ENCODE data around the gene ANAPC4. TPM values are rescaled to one million over a fixed set of nuclear protein-coding genes. Genes with fewer than 3 reads are reported as not detected.

Gene ANAPC4
- total and polyA plus RNA-seq, 2 of the 4 experiments (the other 2 are of a cell fraction) = 12.4 to 18.3 TPM

- Histone ChIP-seq H3K18ac (ENCODE audit: low read depth, low read length) (no peak overlapping the region), H4K20me1 (ENCODE audit: insufficient read depth, low read length) (no peaks in the 10 kb centered on the region), H3K27me3 (ENCODE audit: control insufficient read depth, insufficient read depth, low read length) (peaks cover 3% of the 10 kb centered on the region), H3K9me3 (ENCODE audit: control insufficient read depth, insufficient read depth, low read length) (no peaks in the 10 kb centered on the region), H3K4me3 (ENCODE audit: insufficient read depth, low read depth, low read length) (no peak overlapping the region), H3K4ac (ENCODE audit: low read depth, low read length) (no peak overlapping the region), H3K4me1 (ENCODE audit: control insufficient read depth, insufficient read depth, low read length) (no peaks in the 10 kb centered on the region), H4K8ac (ENCODE audit: low read depth in 2 of 2, low read length in 2 of 2) (no peak overlapping the region), H2BK15ac (ENCODE audit: low read depth, low read length) (no peak overlapping the region), H3K4me2 (ENCODE audit: low read depth, low read length) (no peak overlapping the region), H4K91ac (ENCODE audit: insufficient read depth, low read depth, low read length) (no peak overlapping the region), H3K27ac (ENCODE audit: insufficient read depth, low read length) (no peak overlapping the region), H2BK20ac (ENCODE audit: low read depth, low read length) (no peak overlapping the region), H3K14ac (replicated peaks; ENCODE audit: low read depth, low read length) (no peak overlapping the region), H4K5ac (ENCODE audit: low read depth, low read length) (no peak overlapping the region), H3K9me1 (ENCODE audit: insufficient read depth, low read length) (no peaks in the 10 kb centered on the region), H2BK120ac (ENCODE audit: low read depth, low read length) (no peak overlapping the region), H3K9ac (ENCODE audit: low read depth, low read length) (no peak overlapping the region), H3K36me3 (ENCODE audit: control insufficient read depth, insufficient read depth, low read length) (no peaks in the 10 kb centered on the region), H2AK9ac (replicated peaks; ENCODE audit: low read depth, low read length, poor library complexity) (no peak overlapping the region), H3K79me1 (ENCODE audit: low read depth in 1 of 2, low read length in 2 of 2) (no peaks in the 10 kb centered on the region), H3K23ac (ENCODE audit: low read depth, low read length) (no peak overlapping the region), H2AFZ (replicated peaks; ENCODE audit: low read length, poor library complexity) (no peak overlapping the region), H2BK5ac (ENCODE audit: low read depth, low read length, poor library complexity, severe bottlenecking) (no peak overlapping the region), H3K56ac (ENCODE audit: extremely low read depth, insufficient read depth, low read length) (no peak overlapping the region), H2AK5ac (ENCODE audit: low read depth, low read length) (no peak overlapping the region)
- intact Hi-C loops (cut with micrococcal nuclease) = no loop called here
- dilution Hi-C loops (cut with HindIII; ENCODE audit: low sequenced_read_pairs, unreplicated experiment) = no loop called here
- ATAC-seq (ENCODE audit: low read depth) (no peak), DNase-seq (no peak)
- no TSS peak for BruUV-seq (replicated peaks)
- TF ChIP-seq, protein P1, sequence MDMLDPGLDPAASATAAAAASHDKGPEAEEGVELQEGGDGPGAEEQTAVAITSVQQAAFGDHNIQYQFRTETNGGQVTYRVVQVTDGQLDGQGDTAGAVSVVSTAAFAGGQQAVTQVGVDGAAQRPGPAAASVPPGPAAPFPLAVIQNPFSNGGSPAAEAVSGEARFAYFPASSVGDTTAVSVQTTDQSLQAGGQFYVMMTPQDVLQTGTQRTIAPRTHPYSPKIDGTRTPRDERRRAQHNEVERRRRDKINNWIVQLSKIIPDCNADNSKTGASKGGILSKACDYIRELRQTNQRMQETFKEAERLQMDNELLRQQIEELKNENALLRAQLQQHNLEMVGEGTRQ (IDR thresholded peaks at IDR 0.05; ENCODE audit: low read depth, low read length) = no peak
- no peak for TF ChIP-seq RAD21 (IDR thresholded peaks at IDR 0.05; ENCODE audit: low read length)
- TF ChIP-seq MXI1 (IDR thresholded peaks at IDR 0.05; ENCODE audit: borderline replicate concordance, low read depth, low read length) = no peak
- TF ChIP-seq CEBPB (IDR thresholded peaks at IDR 0.05; ENCODE audit: low read depth, low read length) = no peak
- no peak for TF ChIP-seq RCOR1 (IDR thresholded peaks at IDR 0.05; ENCODE audit: insufficient replicate concordance, low read length)
- no peak for TF ChIP-seq NFE2L2 (IDR thresholded peaks at IDR 0.05; ENCODE audit: low read depth, low read length)
- TF ChIP-seq RFX5 (IDR thresholded peaks at IDR 0.05; ENCODE audit: low read depth, low read length) = no peak
- TF ChIP-seq BHLHE40 (IDR thresholded peaks at IDR 0.05; ENCODE audit: low read depth, low read length) = no peak
- TF ChIP-seq FOS (IDR thresholded peaks at IDR 0.05; ENCODE audit: low read depth, low read length) = no peak
- TF ChIP-seq MAZ (IDR thresholded peaks at IDR 0.05; ENCODE audit: borderline replicate concordance, low read depth, low read length) = no peak
- no peak for TF ChIP-seq MAFK (IDR thresholded peaks at IDR 0.05; ENCODE audit: low read depth, low read length)
- TF ChIP-seq, protein P2, sequence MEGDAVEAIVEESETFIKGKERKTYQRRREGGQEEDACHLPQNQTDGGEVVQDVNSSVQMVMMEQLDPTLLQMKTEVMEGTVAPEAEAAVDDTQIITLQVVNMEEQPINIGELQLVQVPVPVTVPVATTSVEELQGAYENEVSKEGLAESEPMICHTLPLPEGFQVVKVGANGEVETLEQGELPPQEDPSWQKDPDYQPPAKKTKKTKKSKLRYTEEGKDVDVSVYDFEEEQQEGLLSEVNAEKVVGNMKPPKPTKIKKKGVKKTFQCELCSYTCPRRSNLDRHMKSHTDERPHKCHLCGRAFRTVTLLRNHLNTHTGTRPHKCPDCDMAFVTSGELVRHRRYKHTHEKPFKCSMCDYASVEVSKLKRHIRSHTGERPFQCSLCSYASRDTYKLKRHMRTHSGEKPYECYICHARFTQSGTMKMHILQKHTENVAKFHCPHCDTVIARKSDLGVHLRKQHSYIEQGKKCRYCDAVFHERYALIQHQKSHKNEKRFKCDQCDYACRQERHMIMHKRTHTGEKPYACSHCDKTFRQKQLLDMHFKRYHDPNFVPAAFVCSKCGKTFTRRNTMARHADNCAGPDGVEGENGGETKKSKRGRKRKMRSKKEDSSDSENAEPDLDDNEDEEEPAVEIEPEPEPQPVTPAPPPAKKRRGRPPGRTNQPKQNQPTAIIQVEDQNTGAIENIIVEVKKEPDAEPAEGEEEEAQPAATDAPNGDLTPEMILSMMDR (conservative IDR thresholded peaks at IDR 0.05; ENCODE audit: low read depth, low read length) = no peak
- TF ChIP-seq SMC3 (IDR thresholded peaks at IDR 0.05; ENCODE audit: low read depth, low read length) = no peak
- TF ChIP-seq CHD1 (IDR thresholded peaks at IDR 0.05; ENCODE audit: low read depth, low read length) = no peak
- no peak for TF ChIP-seq POLR2A (IDR thresholded peaks at IDR 0.05; ENCODE audit: low read depth, low read length)
- no peak for TF ChIP-seq ELK1 (IDR thresholded peaks at IDR 0.05; ENCODE audit: borderline replicate concordance, low read depth, low read length)
- CTCF ChIA-PET = no interaction called here
- in situ Hi-C loops (cut with MboI; ENCODE audit: low sequenced_read_pairs) = no loop called here
- POLR2A ChIA-PET (ENCODE audit: unreplicated experiment) = no interaction called here
Measured at GRCh38 chr4:25437926-25438325, 60.9 kb downstream of the ANAPC4 start.
